ENCODE data around the gene DLG1. TPM values are rescaled to one million over a fixed set of nuclear protein-coding genes. Genes with fewer than 3 reads are reported as not detected.

DLG1 gene
- polyA plus RNA-seq, 1 donor from 2014 or later = 43.9 TPM

GRCh38 chr3:197283045-197283444, 15.4 kb downstream of the DLG1 start:
- H3K9ac ChIP-seq (ENCODE audit: low read length) = no peak overlapping the region
- TF ChIP-seq TAF1 (IDR thresholded peaks at IDR 0.05; ENCODE audit: low read depth) = no peak
- no peak for TF ChIP-seq SMC3 (conservative IDR thresholded peaks at IDR 0.05; ENCODE audit: poor library complexity)
- TF ChIP-seq, protein P1, sequence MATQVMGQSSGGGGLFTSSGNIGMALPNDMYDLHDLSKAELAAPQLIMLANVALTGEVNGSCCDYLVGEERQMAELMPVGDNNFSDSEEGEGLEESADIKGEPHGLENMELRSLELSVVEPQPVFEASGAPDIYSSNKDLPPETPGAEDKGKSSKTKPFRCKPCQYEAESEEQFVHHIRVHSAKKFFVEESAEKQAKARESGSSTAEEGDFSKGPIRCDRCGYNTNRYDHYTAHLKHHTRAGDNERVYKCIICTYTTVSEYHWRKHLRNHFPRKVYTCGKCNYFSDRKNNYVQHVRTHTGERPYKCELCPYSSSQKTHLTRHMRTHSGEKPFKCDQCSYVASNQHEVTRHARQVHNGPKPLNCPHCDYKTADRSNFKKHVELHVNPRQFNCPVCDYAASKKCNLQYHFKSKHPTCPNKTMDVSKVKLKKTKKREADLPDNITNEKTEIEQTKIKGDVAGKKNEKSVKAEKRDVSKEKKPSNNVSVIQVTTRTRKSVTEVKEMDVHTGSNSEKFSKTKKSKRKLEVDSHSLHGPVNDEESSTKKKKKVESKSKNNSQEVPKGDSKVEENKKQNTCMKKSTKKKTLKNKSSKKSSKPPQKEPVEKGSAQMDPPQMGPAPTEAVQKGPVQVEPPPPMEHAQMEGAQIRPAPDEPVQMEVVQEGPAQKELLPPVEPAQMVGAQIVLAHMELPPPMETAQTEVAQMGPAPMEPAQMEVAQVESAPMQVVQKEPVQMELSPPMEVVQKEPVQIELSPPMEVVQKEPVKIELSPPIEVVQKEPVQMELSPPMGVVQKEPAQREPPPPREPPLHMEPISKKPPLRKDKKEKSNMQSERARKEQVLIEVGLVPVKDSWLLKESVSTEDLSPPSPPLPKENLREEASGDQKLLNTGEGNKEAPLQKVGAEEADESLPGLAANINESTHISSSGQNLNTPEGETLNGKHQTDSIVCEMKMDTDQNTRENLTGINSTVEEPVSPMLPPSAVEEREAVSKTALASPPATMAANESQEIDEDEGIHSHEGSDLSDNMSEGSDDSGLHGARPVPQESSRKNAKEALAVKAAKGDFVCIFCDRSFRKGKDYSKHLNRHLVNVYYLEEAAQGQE (IDR thresholded peaks at IDR 0.05; ENCODE audit: borderline replicate concordance) = no peak
- no peak for TF ChIP-seq POLR2AphosphoS5 (IDR thresholded peaks at IDR 0.05)
- no peak for TF ChIP-seq EP300 (conservative IDR thresholded peaks at IDR 0.05; ENCODE audit: poor library complexity, severe bottlenecking)
- TF ChIP-seq MXI1 (conservative IDR thresholded peaks at IDR 0.05; ENCODE audit: poor library complexity, severe bottlenecking) = no peak
- TF ChIP-seq EZH2 (IDR thresholded peaks at IDR 0.05; ENCODE audit: borderline replicate concordance, insufficient read depth, low read length, poor library complexity, severe bottlenecking) = no peak
- no peak for TF ChIP-seq RAD21 (conservative IDR thresholded peaks at IDR 0.05)
- TF ChIP-seq CTCF (IDR thresholded peaks at IDR 0.05; ENCODE audit: poor library complexity, severe bottlenecking) = no peak
- H3K9me3 ChIP-seq (ENCODE audit: low read length) = no peaks in the 10 kb centered on the region
- no peak overlapping the region for H2AFZ ChIP-seq (ENCODE audit: low read depth, low read length)
- H3K9me2 ChIP-seq (ENCODE audit: insufficient read depth, low read length) = no peaks in the 10 kb centered on the region
- no peaks in the 10 kb centered on the region for H3F3A ChIP-seq (ENCODE audit: insufficient read depth, low read length, poor library complexity, severe bottlenecking)
- no peaks in the 10 kb centered on the region for H4K20me1 ChIP-seq (ENCODE audit: insufficient read depth)
- H3K4me3 ChIP-seq (ENCODE audit: low read length) = no peak overlapping the region
- no peaks in the 10 kb centered on the region for H3K36me3 ChIP-seq (ENCODE audit: insufficient read depth, low read length)
- H3K79me2 ChIP-seq (replicated peaks; ENCODE audit: insufficient read depth, low read length) = peaks cover 6% of the 10 kb centered on the region
- H3K27ac ChIP-seq (ENCODE audit: low read length) = no peak overlapping the region
- H3K27me3 ChIP-seq (ENCODE audit: insufficient read depth, low read depth, low read length) = no peaks in the 10 kb centered on the region
- H3K4me2 ChIP-seq (ENCODE audit: low read length) = no peak overlapping the region

DNA sequence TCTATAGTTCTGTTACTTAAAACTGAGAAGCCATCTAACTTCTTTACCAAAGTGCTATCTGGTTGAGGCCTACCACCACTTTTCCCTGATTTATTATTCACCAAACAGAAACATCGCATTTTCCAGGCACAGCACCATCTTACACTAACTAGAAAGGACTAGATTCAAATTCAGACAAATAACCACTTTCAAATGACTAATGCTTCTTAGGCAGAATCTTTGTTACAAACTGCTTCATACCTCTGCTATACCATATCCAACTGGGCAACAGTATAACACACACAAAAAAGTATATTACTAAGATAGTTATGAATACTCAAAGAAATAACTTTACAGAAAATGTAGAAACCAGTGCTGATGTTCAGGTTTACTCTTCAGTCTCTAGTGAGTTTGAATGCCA, 16.6 kb downstream of the DLG1 start:
- Histone ChIP-seq H2AFZ (ENCODE audit: low read depth, low read length) (no peak overlapping the region), H3K4me2 (ENCODE audit: low read length) (no peak overlapping the region), H3K9me2 (ENCODE audit: insufficient read depth, low read length) (no peaks in the 10 kb centered on the region), H4K20me1 (ENCODE audit: insufficient read depth) (no peaks in the 10 kb centered on the region), H3K9me3 (ENCODE audit: low read length) (no peaks in the 10 kb centered on the region), H3K4me3 (ENCODE audit: low read length) (no peak overlapping the region), H3K9ac (ENCODE audit: low read length) (no peak overlapping the region), H3K27me3 (ENCODE audit: insufficient read depth, low read depth, low read length) (no peaks in the 10 kb centered on the region), H3F3A (ENCODE audit: insufficient read depth, low read length, poor library complexity, severe bottlenecking) (no peaks in the 10 kb centered on the region), H3K27ac (ENCODE audit: low read length) (no peak overlapping the region), H3K36me3 (ENCODE audit: insufficient read depth, low read length) (no peaks in the 10 kb centered on the region), H3K79me2 (replicated peaks; ENCODE audit: insufficient read depth, low read length) (peaks cover 6% of the 10 kb centered on the region)
- TF ChIP-seq CTCF (IDR thresholded peaks at IDR 0.05; ENCODE audit: poor library complexity, severe bottlenecking) (no peak), POLR2AphosphoS5 (IDR thresholded peaks at IDR 0.05) (no peak), EZH2 (IDR thresholded peaks at IDR 0.05; ENCODE audit: borderline replicate concordance, insufficient read depth, low read length, poor library complexity, severe bottlenecking) (no peak), TAF1 (IDR thresholded peaks at IDR 0.05; ENCODE audit: low read depth) (no peak), RAD21 (conservative IDR thresholded peaks at IDR 0.05) (no peak)

Data from neural cell (in vitro differentiated cells).